COLO668 (cell line): ENCODE data around the gene NBEA.
A peak's percentile ranks its signal among the peaks of the same experiment; 100 is the strongest.

Experiments
- DNase-seq: peaks from one replicate; lab custom pipeline; 2025; ENCODE audit not compliant: unreplicated experiment; lab: John Stamatoyannopoulos, UW

Gene NBEA

GRCh38 chr13:35496761-35497386 lies 554.8 kb downstream of the NBEA start:
- DNase-seq = no peak

GRCh38 chr13:35498231-35498630 lies 556.2 kb downstream of the NBEA start:
- no peak for DNase-seq

GRCh38 chr13:35499196-35499662 lies 557.2 kb downstream of the NBEA start:
- DNase-seq = peak; percentile 77

- no peak for DNase-seq
Measured at GRCh38 chr13:35499676-35500075, 557.6 kb downstream of the NBEA start.

GRCh38 chr13:35500144-35500543 lies 558.1 kb downstream of the NBEA start:
- peak; percentile 36 for DNase-seq

- DNase-seq = no peak
Measured at GRCh38 chr13:35501661-35502235, 559.7 kb downstream of the NBEA start.

GRCh38 chr13:35502456-35502855 lies 560.4 kb downstream of the NBEA start:
- no peak for DNase-seq

GRCh38 chr13:35512271-35512920 lies 570.3 kb downstream of the NBEA start:
- no peak for DNase-seq

- no peak for DNase-seq
Measured at GRCh38 chr13:35514061-35514477, 572.0 kb downstream of the NBEA start.

- no peak for DNase-seq
Measured at GRCh38 chr13:35514801-35515502, 572.9 kb downstream of the NBEA start.

- DNase-seq = no peak
Measured at GRCh38 chr13:35518337-35518946, 576.4 kb downstream of the NBEA start.

GRCh38 chr13:35524171-35524570 lies 582.1 kb downstream of the NBEA start:
- DNase-seq = no peak

- no peak for DNase-seq
Measured at GRCh38 chr13:35526577-35526976, 584.5 kb downstream of the NBEA start.

GRCh38 chr13:35527451-35527850 lies 585.4 kb downstream of the NBEA start:
- DNase-seq = no peak

- no peak for DNase-seq
Measured at GRCh38 chr13:35530147-35530546, 588.1 kb downstream of the NBEA start.

- no peak for DNase-seq
Measured at GRCh38 chr13:35530581-35530980, 588.5 kb downstream of the NBEA start.

GRCh38 chr13:35531526-35531925 lies 589.5 kb downstream of the NBEA start:
- no peak for DNase-seq

GRCh38 chr13:35534343-35534742 lies 592.3 kb downstream of the NBEA start:
- DNase-seq = no peak

GRCh38 chr13:35548790-35549189 lies 606.7 kb downstream of the NBEA start:
- DNase-seq = no peak

- no peak for DNase-seq
Measured at GRCh38 chr13:35549481-35549880, 607.4 kb downstream of the NBEA start.

- no peak for DNase-seq
Measured at GRCh38 chr13:35552172-35552844, 610.2 kb downstream of the NBEA start.
